Prostate gland (tissue), 2 donors: ENCODE results near the gene ATP9A. TPM values are rescaled to one million over a fixed set of nuclear protein-coding genes. Genes with fewer than 3 reads are reported as not detected.
"Not testable (repeated sequence)": the region's sequence is repeated elsewhere in the genome, so short reads cannot be mapped to it uniquely, and the experiment has no call there.

Experiments used
- DNase-seq: peaks from one replicate; pipeline ENCODE4 v3.0.0-alpha.2; 2019; ENCODE audit warnings: low spot score
- H3K27ac ChIP-seq, 2 donors: fragments of 200-600 bp; sonication (generic); 2 replicates each; pipeline ENCODE4 v1.5.1; 2017 to 2019
- H3K27me3 ChIP-seq: fragments of 200-600 bp; sonication (generic); replicated peaks from 2 replicates; pipeline ENCODE4 v1.5.1; 2019; ENCODE audit not compliant: insufficient read depth
- H3K36me3 ChIP-seq, 2 donors: fragments of 200-600 bp; sonication (generic); 1 replicate in 1 of 2; 2 replicates in 1 of 2; pipeline versions ENCODE4 v1.5.1 to v1.8.1; 2017 to 2019
- H3K4me1 ChIP-seq: fragments of 200-600 bp; sonication (generic); replicated peaks from 2 replicates; pipeline ENCODE4 v1.5.1; 2019
- H3K4me3 ChIP-seq, 2 donors: fragments of 200-600 bp; sonication (generic); 2 replicates each; pipeline ENCODE4 v1.5.1; 2017 to 2019
- H3K9me3 ChIP-seq: fragments of 200-600 bp; sonication (generic); 2 replicates; pipeline ENCODE4 v1.5.1; 2017
- POLR2A ChIP-seq: fragments of 450-650 bp; IDR thresholded peaks from one replicate; pipeline ENCODE4 v1.6.1; 2016; ENCODE audit warnings: antibody characterized with exemption, mild to moderate bottlenecking
- POLR2AphosphoS5 ChIP-seq: sonication (generic); formaldehyde crosslinking; IDR thresholded peaks from one replicate; pipeline ENCODE4 v1.6.1; 2017; ENCODE audit warnings: antibody characterized with exemption
- WGBS: methylation state at CpG from one replicate; pipeline ENCODE4 v1.1.5; 2018; 5-methylcytosine and 5-hydroxymethylcytosine counted together
- intact Hi-C: fragments of 100-400 bp; cut with DNase I; formaldehyde crosslinking; loops from one replicate; pipeline ENCODE4 v1.14.2; 2022
- total RNA-seq, 2 donors: library from RNA; depleted of rRNA; stranded (reverse); fragments of >200 nt; gene quantifications; one replicate each; pipeline ENCODE4 v1.1.0, GENCODE V29; 2016
- TF ChIP-seq, protein P1 (sequence below), 4 experiments: fragments of 200-600 bp in 2 of 4; fragments of 450-650 bp in 2 of 4; sonication (generic) in 2 of 4; IDR thresholded peaks; 1 replicate in 3 of 4; 2 replicates in 1 of 4; pipeline ENCODE4 v1.5.1; 2016 to 2019; ENCODE audit warnings: antibody characterized with exemption in 4 of 4, mild to moderate bottlenecking in 2 of 4, moderate library complexity in 2 of 4

ATP9A gene
- total RNA-seq, 2 donors from 2014 or later = 35.1 to 118 TPM

DNA sequence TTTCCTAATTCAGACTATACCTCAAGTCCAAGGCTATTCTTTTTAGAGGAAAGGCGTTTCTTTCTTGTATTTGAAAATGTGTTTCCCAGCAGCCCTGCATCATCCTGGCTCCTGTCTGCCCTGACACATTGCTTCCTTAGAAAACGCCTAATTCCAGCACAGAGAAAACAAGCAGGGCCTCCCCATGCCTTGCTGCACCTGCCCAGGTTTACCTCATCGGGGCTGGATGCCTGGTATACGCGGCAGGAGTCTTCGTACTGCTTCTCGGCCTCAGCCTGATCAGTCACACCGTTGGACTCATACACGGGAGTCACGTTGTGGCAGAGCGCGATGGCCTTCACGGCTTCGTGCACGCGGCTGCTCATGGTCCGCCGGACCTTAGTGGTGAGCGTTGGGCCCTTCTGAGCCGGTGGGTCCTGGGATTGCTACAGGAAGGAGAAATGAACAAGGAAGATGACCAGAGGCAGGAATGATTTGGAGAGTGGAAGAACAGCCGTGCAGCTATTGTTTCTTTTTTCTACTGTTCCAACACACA, 111.4 kb downstream of the ATP9A start:
- TF ChIP-seq POLR2AphosphoS5 (no peak), POLR2A (no peak)
- TF ChIP-seq, protein P1, sequence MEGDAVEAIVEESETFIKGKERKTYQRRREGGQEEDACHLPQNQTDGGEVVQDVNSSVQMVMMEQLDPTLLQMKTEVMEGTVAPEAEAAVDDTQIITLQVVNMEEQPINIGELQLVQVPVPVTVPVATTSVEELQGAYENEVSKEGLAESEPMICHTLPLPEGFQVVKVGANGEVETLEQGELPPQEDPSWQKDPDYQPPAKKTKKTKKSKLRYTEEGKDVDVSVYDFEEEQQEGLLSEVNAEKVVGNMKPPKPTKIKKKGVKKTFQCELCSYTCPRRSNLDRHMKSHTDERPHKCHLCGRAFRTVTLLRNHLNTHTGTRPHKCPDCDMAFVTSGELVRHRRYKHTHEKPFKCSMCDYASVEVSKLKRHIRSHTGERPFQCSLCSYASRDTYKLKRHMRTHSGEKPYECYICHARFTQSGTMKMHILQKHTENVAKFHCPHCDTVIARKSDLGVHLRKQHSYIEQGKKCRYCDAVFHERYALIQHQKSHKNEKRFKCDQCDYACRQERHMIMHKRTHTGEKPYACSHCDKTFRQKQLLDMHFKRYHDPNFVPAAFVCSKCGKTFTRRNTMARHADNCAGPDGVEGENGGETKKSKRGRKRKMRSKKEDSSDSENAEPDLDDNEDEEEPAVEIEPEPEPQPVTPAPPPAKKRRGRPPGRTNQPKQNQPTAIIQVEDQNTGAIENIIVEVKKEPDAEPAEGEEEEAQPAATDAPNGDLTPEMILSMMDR (IDR thresholded peaks at IDR 0.05) = no peak
- intact Hi-C loops = no loop called here
- Histone ChIP-seq H3K4me1 (no peaks in the 10 kb centered on the region), H3K4me3 (no peak overlapping the region), H3K27ac (no peak overlapping the region), H3K36me3 (no peaks in the 10 kb centered on the region), H3K27me3 (no peaks in the 10 kb centered on the region), H3K9me3 (no peaks in the 10 kb centered on the region)
- no peak for DNase-seq
- 92% methylated on average over 21 of the region's 21 CpGs for WGBS

DNA sequence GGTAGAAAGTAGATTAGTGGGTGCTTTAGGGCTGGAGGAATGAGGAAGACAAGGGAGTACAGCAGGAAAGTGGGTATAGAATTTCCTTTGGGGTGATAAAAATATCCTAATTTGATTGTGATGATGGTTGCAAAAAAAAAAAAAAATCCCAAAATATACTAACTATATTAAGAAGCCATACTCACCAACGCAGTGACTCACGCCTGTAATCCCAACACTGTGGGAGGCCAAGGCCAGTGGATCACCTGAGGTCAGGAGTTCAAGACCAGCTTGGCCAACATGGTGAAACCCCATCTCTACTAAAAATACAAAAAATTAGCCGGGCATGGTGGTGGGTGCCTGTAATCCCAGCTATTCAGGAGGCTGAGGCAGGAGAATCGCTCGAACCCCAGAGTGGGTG, 112.1 kb downstream of the ATP9A start:
- H3K27ac ChIP-seq, H3K9me3 ChIP-seq, H3K36me3 ChIP-seq, DNase-seq, H3K27me3 ChIP-seq, H3K4me3 ChIP-seq, H3K4me1 ChIP-seq, intact Hi-C loops: not testable (repeated sequence)
- 96% methylated on average over 5 of the region's 5 CpGs for WGBS

DNA sequence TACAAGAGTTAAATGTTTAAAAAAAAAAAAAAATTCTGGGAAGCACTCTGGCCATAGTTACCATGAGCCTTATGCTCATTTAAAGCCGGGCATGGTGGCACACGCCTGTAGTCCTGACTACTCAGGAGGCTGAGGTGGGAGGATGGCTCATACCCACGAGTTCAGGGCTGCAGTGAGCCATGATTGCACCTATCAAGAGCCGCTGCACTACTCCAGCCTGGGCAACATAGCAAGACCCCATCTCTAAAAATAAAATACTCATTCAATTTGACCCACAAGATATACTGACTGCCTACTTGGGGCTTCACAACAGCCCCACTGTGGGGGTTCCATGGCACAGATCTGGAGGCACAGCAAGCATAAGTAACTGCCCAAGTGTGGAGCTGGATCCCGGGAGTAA, 113.7 kb downstream of the ATP9A start:
- Histone ChIP-seq H3K4me3 (no peak overlapping the region), H3K36me3 (no peaks in the 10 kb centered on the region), H3K27ac (no peak overlapping the region), H3K4me1 (no peaks in the 10 kb centered on the region), H3K9me3 (no peaks in the 10 kb centered on the region), H3K27me3 (no peaks in the 10 kb centered on the region)
- intact Hi-C loops = no loop called here
- TF ChIP-seq POLR2A = no peak
- TF ChIP-seq, protein P1 (IDR thresholded peaks at IDR 0.05) = no peak
- DNase-seq = no peak
- WGBS = 73% methylated on average over 5 of the region's 5 CpGs

DNA sequence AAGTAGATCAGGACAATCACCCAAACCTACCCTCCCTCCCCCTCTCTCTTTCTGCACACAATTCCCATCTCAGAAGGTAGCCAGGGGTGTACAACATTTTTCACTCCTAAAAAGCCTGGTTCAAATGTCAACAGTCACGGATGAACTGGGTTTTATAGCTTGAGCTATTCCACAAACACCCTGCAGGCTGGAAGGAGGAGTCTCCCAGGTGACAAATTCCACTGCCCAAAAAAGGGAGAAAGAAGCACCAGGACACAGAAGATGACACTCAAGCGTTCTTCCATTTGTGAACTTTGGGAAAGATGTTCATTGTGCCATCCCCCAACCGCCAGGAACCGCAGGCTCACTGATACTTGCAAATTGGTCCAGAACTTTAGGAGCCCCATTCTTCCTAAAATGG, 114.1 kb downstream of the ATP9A start:
- WGBS = 76% methylated on average over 4 of the region's 4 CpGs
- Histone ChIP-seq H3K4me3 (no peak overlapping the region), H3K27ac (no peak overlapping the region), H3K4me1 (no peaks in the 10 kb centered on the region), H3K27me3 (no peaks in the 10 kb centered on the region), H3K36me3 (no peaks in the 10 kb centered on the region), H3K9me3 (no peaks in the 10 kb centered on the region)
- no peak for DNase-seq
- TF ChIP-seq POLR2A = no peak
- TF ChIP-seq, protein P1 (IDR thresholded peaks at IDR 0.05) = no peak
- TF ChIP-seq POLR2AphosphoS5 = no peak
- intact Hi-C loops = no loop called here

DNA sequence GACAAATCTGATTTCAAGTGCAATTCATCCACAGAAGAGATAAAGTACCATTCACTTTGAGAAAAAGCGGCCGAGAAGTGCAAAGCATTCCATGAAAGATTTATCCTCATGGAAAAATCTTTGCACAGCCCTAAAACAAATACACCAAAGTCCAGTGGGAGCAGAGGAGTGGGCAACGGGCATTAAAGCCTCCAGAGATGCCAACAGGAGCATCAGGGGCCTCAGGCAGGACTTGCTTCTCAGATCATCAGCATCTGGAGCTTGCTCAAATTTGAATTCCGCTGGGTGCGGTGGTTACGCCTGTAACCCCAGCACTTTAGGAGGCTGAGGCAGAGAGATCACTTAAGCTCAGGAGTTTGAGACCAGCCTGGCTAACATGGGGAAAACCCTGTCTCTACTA, 115.0 kb downstream of the ATP9A start:
- no peak for DNase-seq
- no peak overlapping the region for H3K4me3 ChIP-seq
- no peaks in the 10 kb centered on the region for H3K9me3 ChIP-seq
- H3K27me3 ChIP-seq = no peaks in the 10 kb centered on the region
- no peaks in the 10 kb centered on the region for H3K36me3 ChIP-seq
- WGBS = 87% methylated on average over 6 of the region's 6 CpGs
- TF ChIP-seq, protein P1 (IDR thresholded peaks at IDR 0.05) = no peak
- no peak for TF ChIP-seq POLR2AphosphoS5
- TF ChIP-seq POLR2A = no peak
- no peaks in the 10 kb centered on the region for H3K4me1 ChIP-seq
- intact Hi-C loops = no loop called here
- no peak overlapping the region for H3K27ac ChIP-seq
